GM19043 (cell line): ENCODE measurements around the gene TEAD3.

Experiments used
- ATAC-seq: cut with Tn5 transposase; IDR thresholded peaks from one replicate; pipeline ENCODE4 v1.9.1; 2021; ENCODE audit warnings: low read depth; ENCODE audit not compliant: unreplicated experiment

The TEAD3 gene

DNA sequence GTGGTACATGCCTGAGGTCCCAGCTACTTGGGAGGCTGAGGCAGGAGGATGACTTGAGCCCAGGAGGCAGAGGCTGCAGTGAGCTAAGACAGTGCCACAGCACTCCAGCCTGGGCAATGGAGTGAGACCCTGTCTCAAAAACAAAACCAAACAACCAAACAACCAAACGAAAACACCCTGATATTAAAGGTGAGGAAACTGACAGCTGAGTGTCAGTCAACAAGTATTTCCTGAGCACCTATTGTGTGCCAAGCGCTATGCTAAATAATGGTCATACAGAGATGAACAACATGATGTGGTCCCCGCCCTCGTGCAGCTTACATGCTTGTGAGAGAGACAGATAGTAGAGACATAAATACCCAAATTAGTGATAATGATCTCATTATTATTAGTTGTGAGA, 17.7 kb upstream of the TEAD3 start:
- ATAC-seq = no peak

DNA sequence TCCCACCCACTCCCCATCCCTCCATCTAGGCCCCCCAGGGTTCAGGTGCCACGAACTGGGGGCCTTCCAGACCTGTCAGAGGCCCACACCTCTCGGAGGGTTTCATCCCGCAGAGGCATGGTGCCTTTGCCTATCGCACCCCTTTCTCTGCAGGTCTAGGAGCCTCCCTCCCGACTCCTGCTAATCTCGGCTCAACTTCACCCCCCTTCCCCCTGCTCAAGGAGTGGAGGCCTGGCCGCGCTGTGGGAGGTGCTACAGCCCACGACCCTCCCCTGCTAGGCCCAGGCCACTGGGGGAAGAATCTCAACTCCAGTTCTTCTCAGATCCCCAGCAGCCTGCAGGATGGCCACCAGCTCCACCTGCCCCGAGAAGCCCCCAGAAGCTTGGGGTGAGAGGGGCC, 15.9 kb upstream of the TEAD3 start, which contains the start of gene TULP1:
Gene TULP1, minus strand, starts transcription at position 157 of the 400 bp plus-strand sequence. Its CDS starts 38 bp downstream, at position 119.
- ATAC-seq = no peak

DNA sequence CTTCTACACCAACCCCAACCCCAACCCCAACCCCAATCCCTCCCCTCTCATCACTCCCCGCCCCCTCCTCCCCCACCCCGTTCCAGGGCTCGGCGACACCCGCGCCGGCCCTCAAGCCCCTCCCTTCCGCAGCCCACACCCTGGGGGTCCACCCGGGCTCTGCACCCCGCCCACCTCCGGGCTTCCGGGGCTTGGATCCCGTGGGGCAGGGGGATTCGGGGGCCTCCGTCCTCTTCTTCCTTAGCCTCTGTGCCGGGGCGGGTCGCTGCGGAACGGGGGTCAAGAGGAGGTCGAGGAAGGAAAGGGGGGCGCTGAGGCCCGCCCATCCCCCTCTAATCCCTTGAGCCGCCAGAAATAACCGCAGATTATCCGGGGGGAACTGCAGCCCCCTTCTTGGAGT, 15.1 kb upstream of the TEAD3 start:
- ATAC-seq = no peak

DNA sequence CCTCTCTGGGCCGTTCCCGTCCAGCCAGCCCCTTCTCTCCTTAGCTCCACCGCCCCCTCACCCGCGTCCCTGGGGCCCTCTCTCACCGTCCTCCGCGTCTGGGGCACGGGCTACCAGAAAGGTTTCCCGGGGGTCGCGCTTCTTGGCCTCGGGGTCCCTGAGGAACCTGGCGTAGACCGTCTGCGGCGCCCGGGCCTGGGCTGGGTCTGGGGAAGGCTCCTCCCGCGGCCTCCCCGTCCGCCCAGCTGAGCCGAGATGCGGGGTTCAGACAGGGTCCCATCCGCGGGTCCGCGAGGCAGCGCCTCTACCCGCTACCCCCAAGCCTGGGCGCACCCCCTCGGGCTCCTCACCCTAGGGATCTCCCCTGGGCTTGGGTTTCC, 14.7 kb upstream of the TEAD3 start:
- ATAC-seq = no peak

DNA sequence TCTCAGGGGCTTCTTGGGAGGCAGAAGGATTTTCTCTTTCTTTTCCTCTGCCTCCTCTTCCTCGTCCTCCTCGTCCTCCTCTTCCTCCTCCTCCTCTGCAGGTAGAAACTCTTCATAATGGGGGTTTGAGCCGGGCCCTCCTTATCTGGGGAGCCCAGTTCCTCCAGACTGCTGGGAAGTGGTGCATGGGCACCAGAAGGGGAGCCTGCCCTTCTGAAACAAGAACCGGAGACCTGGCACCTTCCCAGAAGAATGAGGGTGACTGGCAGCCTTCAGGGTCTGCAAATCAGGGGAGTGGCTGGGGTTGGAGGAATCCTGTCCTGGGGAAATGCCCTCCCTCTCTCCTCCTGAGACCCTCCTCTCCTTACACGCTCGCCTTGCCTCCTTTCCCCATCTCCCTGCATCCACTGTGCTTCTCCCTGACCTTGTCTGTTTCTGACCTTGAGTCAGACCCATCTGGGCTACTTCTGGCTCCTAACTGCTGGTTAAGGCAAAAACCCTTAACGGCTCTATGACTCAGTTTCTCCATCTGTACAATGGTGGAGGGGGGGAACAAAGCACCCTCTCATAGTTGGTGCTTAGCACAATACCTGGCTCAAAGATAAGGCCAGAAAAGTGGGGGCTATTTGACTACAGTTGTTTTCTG, 14.2 kb upstream of the TEAD3 start:
- no peak for ATAC-seq

DNA sequence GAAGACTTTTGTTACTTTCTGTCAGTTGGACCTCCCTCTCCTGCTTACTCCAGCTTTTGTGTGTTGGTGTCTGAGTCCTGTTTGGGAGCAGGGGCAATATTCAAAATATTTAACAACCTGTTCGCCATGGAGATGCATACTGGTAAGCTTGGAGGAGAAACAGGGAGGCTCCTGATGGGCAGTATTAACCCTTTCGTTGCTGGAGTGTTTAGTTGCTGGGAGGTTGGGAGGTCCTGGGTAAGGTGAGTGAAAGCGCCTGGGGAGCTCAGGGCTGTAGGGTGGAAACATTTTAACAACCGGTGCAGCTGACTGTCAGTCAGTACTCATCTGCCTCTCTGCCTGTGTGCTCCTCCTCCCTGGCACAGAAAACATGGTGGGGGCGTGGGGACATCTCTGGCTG, 11.7 kb upstream of the TEAD3 start:
- no peak for ATAC-seq

DNA sequence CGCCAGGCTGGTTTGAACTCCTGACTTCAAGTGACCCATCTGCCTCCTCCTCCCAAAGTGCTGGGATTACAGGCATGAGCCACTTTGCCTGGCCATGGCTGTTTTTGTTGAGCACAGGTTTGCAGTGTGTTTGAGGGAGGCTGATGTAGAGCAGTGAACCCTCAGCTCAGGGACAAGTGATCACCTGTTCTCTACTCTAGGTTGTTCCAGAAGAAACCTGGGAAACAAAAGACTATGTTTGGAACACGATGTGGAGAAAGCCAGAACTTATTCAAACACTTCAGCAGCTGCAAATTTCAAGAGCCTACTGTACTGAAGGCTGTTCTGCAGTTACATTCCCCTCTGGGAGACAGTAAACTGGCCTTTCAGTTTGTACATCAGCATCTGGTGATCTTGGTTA, 11.1 kb upstream of the TEAD3 start:
- no peak for ATAC-seq

DNA sequence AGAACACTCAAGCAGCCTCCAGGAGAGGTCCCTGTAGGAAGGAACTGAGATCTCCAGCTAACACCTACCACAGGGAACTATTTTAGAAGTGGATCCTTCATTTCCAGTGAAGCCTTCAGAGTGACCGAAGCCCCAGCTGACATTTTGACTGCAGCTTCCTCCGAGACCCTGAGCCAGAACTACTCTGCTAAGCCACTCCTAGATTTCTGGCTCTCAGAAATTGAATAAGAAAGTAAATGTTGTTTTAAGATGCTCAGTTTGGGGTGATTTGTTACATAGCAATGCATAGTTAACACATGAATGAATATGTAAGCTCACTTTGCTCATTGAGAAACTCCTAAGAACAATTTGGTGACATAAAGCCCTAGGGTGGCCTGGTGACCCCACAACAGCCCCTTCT, 10.3 kb upstream of the TEAD3 start:
- ATAC-seq = no peak

DNA sequence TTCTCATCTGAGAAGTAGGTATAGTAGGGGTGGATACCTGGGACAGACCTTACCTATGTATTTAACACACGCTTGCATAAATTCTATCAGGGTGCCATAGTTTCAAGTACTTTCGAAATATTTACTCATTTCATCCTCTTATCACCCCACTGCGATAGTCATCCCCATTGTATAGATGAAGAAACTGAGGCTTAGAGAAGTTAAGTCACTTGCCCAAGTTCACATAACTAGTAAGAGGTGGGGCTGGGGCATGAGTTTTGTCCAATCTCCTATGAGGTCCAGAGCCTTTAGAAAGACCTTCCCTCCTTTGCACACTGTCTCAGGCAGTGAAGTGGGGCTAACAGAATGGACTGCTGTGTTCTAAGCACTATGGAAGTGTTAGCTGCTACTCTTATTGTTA, 9.7 kb upstream of the TEAD3 start:
- no peak for ATAC-seq

DNA sequence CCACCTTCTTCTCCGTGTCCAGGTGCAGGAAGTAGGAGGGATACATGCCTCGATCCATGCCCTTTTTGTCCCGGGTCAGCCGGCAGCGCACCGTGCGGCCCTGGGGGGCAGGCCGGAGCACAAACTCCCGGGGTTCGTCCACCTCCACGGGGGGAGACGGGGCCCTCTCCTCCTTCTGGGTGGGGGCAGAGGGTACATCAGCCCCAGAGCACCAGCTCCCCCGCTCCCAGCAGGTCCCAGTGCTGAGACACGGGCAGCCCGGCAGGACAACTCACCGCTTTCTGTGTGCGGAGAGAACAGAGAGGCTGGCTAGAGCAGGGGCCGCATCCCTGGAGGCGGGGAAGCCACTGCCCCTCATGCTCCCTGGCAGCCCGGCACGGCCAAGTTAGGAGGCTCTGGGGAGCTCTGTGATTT, 9.1 kb upstream of the TEAD3 start:
- ATAC-seq = no peak

DNA sequence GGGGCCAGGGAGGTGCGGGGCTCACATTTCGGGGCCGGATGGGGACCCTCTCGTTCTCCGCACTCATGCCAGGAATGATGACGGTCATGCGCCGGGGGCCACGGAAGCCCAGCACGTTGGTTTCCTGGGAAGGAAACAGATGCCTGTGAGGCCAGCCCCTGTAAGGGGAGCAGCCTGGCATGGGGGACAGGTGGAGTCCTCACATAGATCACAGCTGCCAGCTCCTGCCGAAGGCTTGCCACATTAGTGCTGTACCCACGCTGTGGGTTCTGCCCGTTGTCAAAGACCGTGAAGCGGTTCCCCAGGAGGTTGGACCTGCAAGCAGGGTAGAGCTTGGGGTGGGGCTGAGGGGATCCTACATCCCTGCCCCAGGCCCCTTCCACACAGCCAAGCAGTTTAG, 6.7 kb upstream of the TEAD3 start:
- no peak for ATAC-seq

DNA sequence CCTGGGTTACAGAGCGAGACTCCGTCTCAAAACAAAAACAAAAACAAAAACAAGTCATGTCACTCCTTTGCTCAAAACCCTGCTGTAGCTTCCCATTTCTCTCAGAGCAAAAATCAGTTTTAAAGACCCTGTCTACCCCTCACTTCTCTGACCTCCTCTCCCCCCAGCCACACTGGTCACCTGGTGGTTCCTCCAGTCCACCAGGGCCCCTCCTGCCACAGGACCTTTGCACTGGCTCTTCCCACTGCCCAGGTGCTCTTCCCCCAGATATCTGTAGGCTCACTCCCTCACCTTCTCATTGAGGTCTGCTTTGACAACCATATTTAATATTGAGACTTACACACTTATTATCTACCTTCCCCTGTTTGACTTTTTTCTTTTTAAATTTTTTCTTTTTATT, 4.9 kb upstream of the TEAD3 start:
- no peak for ATAC-seq

DNA sequence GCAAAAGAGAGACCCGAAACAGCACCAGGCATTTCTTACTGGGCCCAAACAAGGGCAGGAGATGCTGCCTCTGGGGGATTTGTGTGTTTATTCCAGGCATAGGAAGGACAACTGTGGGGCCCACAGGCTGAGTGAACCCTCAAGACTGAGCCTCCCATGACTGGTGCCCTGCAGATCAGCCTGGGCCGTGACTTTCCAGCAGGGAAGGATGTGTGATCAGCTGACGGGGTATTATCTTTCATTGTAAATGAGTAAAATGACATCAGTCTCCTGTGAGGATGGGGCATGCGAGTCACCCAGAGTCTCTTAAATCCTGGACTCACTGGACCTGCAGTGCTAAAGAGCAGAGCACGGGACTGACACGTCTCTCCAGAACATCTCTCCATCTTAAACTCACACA, 3.9 kb upstream of the TEAD3 start:
- ATAC-seq = no peak

DNA sequence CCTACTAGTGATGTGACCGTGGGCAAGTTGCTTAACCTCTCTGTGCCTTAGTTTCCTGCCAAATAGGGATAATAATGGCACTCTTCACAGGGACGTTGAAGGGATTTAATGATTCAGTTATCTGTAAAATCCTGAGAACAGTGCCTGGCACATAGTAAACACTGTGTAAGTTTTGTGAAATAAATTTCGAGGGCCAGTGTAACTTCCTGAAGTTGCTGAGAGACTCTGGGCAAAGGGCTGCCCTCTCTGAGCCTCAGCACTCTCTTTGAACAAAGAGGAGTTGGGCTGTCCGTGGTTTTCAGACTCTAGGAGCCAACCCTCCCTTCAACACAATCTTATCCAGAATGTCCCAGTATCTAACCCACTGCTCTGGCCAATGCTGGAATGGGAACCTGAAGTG, 2.5 kb upstream of the TEAD3 start:
- no peak for ATAC-seq

DNA sequence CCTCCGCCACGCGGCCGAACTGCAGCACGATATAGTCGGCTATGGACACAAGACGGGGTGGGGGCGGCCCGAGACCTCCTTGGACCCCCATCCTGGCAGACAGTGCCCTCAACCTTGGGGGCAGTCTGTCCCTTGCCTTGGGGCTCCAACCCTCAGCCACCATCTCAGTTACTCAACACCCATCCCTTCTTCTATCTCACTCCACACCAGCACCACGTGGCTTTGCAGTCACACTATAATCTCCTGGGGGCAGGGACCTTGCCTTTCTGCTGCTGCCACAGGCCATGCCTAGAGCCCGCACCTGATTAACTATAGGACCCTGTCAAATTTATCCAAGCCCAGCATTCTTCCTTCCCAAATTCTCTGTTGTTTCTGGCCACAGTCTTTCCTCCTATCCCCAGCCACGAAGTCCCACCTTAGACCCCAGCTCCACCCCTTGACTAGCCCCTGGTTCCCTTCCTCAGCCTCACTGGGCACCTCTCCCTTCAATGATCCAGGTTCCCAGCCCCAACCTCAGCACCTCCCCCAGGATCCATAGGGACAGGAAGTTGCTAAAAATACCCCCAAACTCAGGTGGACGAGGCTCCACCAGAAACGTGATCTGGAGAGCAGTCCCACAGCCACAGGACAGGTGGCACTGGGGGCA, 1.7 kb upstream of the TEAD3 start:
- no peak for ATAC-seq

DNA sequence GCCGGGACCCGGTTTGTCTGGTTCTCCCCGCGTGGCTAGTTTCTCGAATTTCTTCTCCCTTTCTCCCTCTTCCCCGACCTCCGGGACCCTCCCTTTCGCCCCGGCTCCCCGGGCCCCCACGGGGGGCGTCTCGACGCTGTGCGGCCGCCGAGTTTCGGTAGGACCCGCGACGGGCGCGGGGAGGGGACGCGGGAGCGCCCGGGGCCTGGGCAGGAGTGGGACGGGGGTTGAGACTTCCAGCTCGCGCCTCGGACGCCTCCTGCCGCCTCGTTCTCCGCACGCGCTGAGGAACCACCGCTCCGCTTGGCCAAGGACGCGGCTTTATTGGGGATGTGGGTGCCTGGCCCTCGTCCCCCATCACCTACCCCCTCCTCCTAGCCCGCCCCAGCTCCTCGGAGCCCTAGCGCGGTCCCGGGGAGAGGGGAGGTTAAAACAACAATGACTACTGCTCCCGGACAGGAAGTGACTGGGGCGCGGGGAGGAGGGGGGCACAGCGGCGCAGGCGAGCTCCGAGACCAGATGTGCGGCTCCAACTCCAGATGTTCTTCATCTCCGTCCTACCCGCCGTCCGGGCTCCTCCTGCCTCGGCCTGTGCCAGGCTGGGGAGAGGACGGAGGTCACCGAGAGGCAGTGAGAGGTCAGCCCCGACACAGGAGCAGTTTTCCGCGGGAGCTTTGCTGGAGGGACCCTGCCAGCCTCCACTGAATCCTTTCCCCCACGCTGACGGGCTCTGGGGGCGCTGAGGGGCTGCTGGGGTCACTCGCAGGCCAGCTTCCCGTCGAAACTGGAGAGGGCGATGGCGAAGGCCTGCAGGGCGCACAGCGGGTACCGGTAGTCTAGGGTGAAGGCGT, 917 bp upstream of the TEAD3 start:
- ATAC-seq = no peak

DNA sequence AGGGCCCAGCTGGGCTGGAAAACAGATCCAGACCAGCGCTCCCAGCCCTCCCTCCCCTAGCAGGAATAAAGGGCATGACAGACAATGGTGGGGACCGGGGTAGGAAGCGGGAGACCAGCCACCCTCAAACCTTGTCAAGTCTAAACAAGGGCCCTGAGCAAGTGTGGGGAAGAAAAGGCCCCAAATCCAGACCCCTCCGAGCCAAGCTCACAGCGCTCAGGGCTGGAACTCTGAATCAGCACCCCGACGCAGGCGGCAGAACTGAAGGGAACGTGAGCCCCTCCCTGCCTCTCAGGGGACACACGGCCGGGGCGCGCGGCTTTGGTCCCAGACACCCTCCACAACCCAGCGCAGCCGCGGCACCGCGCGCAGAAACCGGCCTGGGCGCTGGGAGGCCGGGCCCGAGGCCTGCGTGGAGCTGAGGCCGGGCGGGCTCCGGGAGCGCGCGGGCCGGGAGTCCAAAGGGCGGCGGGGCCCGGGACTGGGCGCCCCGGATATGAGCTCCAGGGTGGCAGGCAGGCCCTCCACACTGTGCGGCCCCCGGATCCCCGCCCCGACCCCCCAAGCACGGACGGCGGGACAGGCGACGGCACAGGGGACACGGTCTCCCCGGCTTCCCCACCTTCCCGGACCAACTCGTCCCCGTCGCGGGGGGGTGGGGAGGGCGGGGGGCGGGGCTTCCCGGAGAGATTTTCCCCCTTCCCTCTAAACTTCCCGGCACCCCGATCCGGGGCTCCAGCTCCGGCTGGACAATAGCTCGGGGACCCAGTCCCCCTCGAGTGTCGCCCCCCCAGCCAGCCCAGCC, 641 bp downstream of the TEAD3 start:
- ATAC-seq = no peak

DNA sequence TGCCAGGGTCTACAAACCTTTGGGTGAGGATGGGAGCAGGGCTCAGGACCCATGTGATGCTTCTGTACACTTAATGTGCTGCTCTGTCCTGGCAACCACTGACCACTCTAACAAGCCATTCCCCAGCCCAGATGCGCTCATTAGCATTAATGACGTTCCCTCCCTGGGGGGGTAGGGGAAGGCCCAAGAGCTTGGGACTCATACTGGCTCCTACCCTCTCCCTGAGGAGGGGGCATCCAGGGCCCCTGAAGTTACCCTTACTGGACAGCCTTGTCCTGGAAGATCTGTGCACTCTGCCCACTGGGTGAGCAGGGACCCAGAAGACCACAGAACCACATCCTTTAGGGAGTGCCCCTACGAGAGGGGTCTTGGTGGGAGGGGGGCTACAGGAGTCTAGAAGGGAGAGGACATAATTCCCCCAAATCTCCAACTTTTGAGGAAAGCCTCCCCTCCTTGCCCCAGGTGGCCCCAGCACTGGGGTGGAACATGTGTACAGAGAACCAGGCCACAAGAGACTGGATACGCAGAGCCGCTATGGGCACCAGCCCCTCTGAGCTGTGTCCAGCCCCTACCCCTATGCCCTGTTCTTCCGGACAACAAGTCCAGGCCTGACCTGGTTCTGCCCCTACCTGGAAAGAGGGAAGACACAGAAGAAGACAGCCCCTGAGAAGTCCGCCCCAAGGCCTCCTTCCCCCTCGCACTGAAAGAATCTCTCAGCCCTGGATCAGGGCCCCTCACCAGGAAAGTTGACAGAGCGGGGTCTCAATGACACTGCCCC, 1.4 kb downstream of the TEAD3 start:
- no peak for ATAC-seq

DNA sequence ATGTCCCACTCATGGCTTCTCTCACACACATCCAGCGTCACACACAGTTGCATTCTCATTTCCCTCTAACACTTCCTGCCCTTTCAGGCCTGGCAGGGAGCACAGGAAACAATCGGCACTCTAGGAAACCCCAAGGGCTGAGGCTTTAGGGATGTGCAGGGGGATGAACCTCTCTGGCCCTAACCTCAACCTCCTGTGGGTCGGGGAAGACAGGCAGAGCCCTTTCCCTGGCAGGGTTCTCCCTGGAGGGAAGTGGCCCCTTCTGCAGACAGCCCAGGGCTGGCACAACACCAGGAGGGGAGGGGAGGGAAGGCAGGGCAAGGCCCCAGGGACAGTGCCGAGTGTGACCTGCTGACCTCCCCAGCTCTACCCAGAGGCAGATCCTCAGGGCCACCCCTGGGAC, 2.7 kb downstream of the TEAD3 start:
- ATAC-seq = no peak

DNA sequence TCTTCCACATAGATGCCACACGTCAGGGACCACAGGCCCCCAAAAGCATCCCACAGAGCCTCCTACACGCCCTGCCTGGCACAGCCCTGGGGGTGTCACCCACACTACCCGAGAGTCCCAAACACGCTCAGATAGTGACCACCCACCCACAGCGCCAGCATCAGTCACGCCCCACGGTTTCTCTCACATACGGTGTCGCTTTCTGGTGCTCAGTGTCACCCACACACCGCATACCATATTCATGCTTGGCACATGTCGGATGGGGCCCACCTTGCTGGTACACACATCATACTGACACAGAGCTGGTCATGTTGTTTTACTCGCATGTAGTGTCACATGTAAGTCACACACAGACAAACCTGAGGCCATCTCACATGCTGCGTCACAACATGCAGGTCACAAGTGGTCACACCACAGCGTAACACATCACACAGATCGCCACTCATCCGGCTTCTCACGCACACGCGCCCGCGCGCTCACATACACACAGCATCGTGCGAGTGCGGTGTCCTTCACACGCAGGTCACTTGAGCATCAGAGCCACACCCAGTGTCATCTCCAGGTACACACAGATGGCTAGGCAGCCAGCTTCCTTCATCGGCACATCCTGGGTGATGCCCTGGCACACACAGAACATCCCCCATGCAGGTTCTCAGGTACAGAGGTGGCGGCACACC, 3.4 kb downstream of the TEAD3 start:
- no peak for ATAC-seq
